Measurements from ENCODE around the gene NMRK2.
"Not testable (repeated sequence)": the region's sequence is repeated elsewhere in the genome, so short reads cannot be mapped to it uniquely, and the experiment has no call there.

DNA sequence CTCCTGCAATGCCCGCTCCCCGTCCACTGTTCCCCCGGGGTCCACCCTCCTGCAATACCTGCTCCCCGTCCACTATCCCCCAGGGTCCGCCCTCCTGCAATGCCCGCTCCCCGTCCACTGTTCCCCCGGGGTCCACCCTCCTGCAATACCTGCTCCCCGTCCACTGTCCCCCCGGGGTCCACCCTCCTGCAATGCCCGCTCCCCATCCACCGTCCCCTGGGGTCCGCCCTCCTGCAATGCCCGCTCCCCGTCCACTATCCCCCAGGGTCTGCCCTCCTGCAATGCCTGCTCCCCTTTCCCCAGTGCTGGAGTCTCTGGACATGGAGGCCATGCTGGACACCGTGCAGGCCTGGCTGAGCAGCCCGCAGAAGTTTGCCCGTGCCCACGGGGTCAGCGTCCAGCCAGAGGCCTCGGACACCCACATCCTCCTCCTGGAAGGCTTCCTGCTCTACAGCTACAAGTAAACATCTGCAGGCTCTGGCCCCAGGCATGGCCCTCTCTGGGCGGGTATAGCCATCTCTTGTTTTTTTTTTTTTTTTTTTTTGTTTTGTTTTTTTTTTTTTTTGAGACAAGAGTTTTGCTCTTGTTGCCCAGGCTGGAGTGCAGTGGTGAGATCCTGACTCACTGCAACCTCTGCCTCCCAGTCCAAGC, 5.6 kb downstream of the NMRK2 start:
- not testable (repeated sequence) for TF ChIP-seq JUND (IDR thresholded peaks at IDR 0.05); CTCF (IDR thresholded peaks at IDR 0.05; ENCODE audit: low read depth, low read length, missing input control); SP1 (IDR thresholded peaks at IDR 0.05)

All from liver (tissue), 3 donors.